Ecto neural progenitor cell (in vitro differentiated cells): ENCODE measurements around the gene SNHG17.
"Not testable (repeated sequence)": the region's sequence is repeated elsewhere in the genome, so short reads cannot be mapped to it uniquely, and the experiment has no call there.

Experiments
- DNase-seq: peaks from one replicate; pipeline ENCODE4 v3.0.0-alpha.2; 2018; ENCODE audit warnings: low spot score

Gene SNHG17

DNA sequence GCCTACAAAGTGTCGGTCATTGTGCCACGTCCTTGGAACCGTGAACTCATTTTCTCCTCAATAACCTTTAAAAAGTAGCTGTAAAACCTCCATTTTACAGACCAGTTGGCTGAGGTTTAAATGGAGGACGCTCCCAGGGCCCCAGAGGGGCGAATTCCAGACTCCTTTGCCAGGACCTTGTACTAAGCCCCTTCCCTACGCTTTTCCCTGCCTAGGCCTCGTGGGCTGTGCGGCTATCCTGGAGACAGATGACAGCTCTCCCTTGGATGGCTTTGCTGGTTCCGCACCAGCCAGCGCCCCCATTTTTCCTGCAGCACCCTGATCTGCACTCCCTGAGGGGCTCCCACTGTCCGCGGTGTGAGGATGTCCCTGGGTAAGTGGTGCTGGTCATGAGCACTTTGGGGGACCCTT is 12.1 kb upstream of the SNHG17 start:
- DNase-seq: no peak

- DNase-seq: peak; percentile 93
Measured at GRCh38 chr20:38446441-38447209, 11.5 kb upstream of the SNHG17 start.

GRCh38 chr20:38445901-38446425 is 10.8 kb upstream of the SNHG17 start:
- DNase-seq: no peak

- DNase-seq: no peak
Measured at GRCh38 chr20:38445381-38445796, 10.3 kb upstream of the SNHG17 start.

DNA sequence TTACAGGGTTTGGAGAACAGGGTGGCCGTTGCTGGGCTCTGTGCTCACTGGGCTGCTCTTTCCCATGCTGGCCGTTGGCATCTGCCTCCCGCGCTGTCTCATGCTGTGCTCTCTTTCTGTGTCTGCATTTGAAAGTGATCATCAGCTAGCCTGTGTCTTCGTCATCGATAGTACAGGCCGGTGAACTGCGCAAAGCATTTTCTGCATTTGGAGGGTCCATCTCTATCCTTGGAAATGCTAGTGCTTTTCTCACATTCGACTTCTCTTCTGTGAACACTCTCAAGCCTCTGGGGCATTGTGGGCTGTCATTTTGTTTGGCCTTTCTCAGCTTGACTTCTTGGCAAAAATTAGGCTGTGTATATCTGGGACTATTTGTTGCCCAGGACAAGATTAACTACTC is 6.8 kb upstream of the SNHG17 start:
- DNase-seq: no peak

- DNase-seq: not testable (repeated sequence)
Measured at GRCh38 chr20:38441110-38441509, 6.0 kb upstream of the SNHG17 start.

DNA sequence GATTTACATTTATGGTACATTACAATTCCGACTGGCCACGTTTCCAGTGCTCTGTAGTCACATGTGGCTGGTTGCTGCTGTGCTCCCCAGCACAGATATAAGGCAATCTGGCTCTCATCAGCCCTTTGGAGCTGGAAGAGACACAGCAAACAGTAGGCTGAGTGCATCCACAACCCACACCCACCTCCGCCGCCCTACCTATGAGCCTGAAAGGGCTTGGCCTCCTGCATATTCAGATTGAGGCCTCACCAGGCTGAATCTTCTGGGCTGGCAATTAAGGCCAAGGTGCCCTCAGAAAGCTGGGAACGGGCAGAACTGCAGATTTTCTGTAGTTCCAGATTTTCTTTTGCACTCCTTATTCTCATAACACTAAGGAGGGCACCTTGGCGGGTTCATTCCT is 2.7 kb upstream of the SNHG17 start:
- DNase-seq: no peak

DNA sequence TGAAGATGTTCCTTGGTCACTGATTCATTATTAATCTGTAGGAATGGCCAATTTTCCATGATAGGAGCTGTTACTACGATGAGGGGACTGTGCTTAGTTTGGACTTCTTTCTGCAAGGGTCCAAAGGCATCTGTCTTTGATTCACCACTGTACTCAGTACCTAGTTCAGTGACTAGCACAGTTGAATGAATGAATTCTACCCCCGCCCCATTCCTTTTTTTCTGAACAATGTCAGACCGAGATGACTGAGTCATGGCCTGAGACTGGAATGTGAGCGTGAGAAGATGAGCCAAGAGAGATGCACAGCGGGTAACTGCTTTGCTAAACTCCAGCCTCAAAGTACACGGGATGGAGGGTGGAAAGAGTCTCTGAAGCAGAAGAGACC is 419 bp upstream of the SNHG17 start:
- DNase-seq: no peak

GRCh38 chr20:38434301-38434741 is 807 bp downstream of the SNHG17 start:
- DNase-seq: peak; percentile 56

- DNase-seq: no peak
Measured at GRCh38 chr20:38433304-38433972, 1.7 kb downstream of the SNHG17 start.

- not testable (repeated sequence) for DNase-seq
Measured at GRCh38 chr20:38432870-38433269, 2.3 kb downstream of the SNHG17 start.

GRCh38 chr20:38432292-38432691 is 2.8 kb downstream of the SNHG17 start:
- no peak for DNase-seq

DNA sequence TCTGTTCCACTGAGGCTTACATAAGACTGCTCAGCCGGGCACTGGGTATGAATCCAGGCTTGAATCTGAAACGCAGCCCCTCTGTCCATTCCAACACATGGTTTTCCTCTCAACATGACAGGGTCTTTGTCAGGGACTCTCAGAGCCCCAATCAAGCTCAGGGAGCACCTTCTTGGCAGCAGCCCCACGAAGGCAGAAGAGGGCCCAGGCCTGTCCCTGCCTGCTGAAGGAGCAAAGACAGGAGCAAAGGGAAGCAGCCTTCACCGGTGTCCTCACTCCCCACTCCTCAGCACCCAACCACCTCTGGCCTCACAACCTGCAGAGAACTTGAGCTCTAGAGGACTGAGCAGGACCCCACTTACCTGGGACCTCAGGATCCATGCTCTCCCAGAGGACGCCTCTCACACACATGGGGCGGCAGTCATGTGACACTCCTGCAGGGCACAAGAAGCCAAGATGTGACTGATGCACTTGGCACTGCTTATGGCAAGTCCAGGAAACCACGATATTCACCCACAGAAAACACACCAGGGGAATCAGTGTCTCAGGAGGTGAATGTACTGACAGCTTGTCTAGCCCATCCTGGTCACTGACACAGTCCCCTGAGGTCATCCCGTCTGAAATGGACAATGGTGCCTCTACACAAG is 4.3 kb downstream of the SNHG17 start:
- no peak for DNase-seq

DNA sequence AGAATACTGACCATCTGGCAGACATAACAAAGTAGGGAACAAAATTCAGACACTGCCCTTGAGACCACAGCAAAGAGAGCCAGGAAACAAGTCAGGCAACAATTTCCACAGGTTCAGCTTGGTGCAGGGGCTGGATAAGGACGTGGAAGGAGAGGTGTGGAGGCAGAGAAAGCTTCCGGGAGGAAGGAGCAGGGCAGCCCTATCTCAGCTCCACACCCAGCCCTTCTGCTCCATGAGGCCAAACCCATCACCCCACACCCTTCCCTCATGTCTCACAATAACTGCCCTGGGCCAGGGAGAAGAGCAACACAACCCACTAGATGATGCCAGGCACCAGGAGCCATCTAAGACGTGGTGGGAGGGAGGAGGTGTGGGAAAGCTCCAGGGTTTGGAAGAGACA is 5.8 kb downstream of the SNHG17 start:
- DNase-seq: no peak

GRCh38 chr20:38428800-38429199 is 6.3 kb downstream of the SNHG17 start:
- no peak for DNase-seq

- DNase-seq: no peak
Measured at GRCh38 chr20:38427655-38428023, 7.5 kb downstream of the SNHG17 start.

GRCh38 chr20:38426006-38426897 is 8.9 kb downstream of the SNHG17 start:
- no peak for DNase-seq

GRCh38 chr20:38424401-38424800 is 10.7 kb downstream of the SNHG17 start:
- no peak for DNase-seq

DNA sequence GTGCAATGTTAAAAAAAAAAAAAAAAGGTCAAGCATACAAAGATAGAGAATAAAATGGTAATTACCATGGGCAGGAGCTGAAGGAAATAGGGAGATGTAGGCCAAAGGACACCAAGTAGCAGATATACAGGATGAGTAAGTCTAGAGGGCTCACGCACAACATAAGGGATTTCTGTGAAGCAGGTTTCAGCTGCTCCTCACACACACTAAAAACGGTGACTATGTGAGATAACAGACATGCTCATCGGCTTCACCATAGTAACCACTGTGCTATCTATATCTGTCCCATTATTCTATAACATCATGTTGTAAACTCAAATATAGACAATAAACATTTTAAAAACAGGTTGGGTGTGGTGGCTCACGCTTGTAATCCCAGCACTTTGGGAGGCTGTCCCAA is 11.6 kb downstream of the SNHG17 start:
- no peak for DNase-seq

GRCh38 chr20:38421915-38422314 is 13.2 kb downstream of the SNHG17 start:
- no peak for DNase-seq

- DNase-seq: no peak
Measured at GRCh38 chr20:38420388-38421085, 14.6 kb downstream of the SNHG17 start.
